Common myeloid progenitor, CD34-positive (primary cell): ENCODE results near the gene UBR7.

Experiments
- CTCF ChIA-PET: fragments of 350-600 bp; sonication (Branson Sonifier 250); formaldehyde crosslinking; loops from one replicate; lab custom pipeline; 2021; ENCODE audit warnings: antibody characterized with exemption; lab: Charles Lee
- POLR2A ChIA-PET: fragments of 350-600 bp; sonication (Branson Sonifier 250); formaldehyde crosslinking; loops from one replicate; lab custom pipeline; 2021; ENCODE audit warnings: antibody characterized with exemption; lab: Charles Lee
- DNase-seq, 3 donors: peaks; one replicate each; pipeline versions ENCODE4 v3.0.0 to v3.0.0-alpha.2; 2013
- H3K27ac ChIP-seq, 2 experiments: 1 replicate in 1 of 2; 2 replicates in 1 of 2; pipeline ENCODE4 v1.7.0; 2013; ENCODE audit warnings: inconsistent platforms in 2 of 2, low read length in 2 of 2, mild to moderate bottlenecking in 2 of 2, low read depth in 1 of 2, moderate library complexity in 1 of 2; ENCODE audit not compliant: severe bottlenecking in 2 of 2, insufficient read depth in 1 of 2, poor library complexity in 1 of 2
- H3K27me3 ChIP-seq, 5 experiments: replicated peaks in 2 of 5; 1 replicate in 3 of 5; 2 replicates in 2 of 5; pipeline versions ENCODE4 v1.6.1 to v1.7.0; 2013; ENCODE audit warnings: low read length in 4 of 5, mild to moderate bottlenecking in 2 of 5, moderate library complexity in 2 of 5, inconsistent platforms in 1 of 5; ENCODE audit not compliant: insufficient read depth in 5 of 5, control insufficient read depth in 4 of 5
- H3K36me3 ChIP-seq, 4 experiments: 1 replicate in 2 of 4; 2 replicates in 2 of 4; pipeline versions ENCODE4 v1.6.1 to v1.7.0; 2013; ENCODE audit warnings: low read length in 3 of 4, control low read depth in 1 of 4, mild to moderate bottlenecking in 1 of 4; ENCODE audit not compliant: control insufficient read depth in 4 of 4, insufficient read depth in 4 of 4
- H3K4me1 ChIP-seq, 4 experiments: 1 replicate in 3 of 4; 2 replicates in 1 of 4; pipeline versions ENCODE4 v1.6.1 to v1.7.1; 2013; ENCODE audit warnings: low read length in 3 of 4, mild to moderate bottlenecking in 3 of 4, control low read depth in 1 of 4, inconsistent platforms in 1 of 4, moderate library complexity in 1 of 4; ENCODE audit not compliant: control insufficient read depth in 4 of 4, insufficient read depth in 4 of 4; ENCODE audit errors: control extremely low read depth in 1 of 4
- H3K4me3 ChIP-seq, 7 experiments: 1 replicate in 4 of 7; 2 replicates in 3 of 7; pipeline versions ENCODE4 v1.5.1 to v1.7.0; 2013; ENCODE audit warnings: mild to moderate bottlenecking in 7 of 7, low read length in 6 of 7, moderate library complexity in 6 of 7, inconsistent platforms in 2 of 7, low read depth in 2 of 7, control low read depth in 1 of 7; ENCODE audit not compliant: insufficient read depth in 4 of 7, control insufficient read depth in 1 of 7; ENCODE audit errors: extremely low read depth in 1 of 7
- H3K9me3 ChIP-seq, 5 experiments: 1 replicate in 4 of 5; 2 replicates in 1 of 5; pipeline versions ENCODE4 v1.6.1 to v1.7.1; 2013; ENCODE audit warnings: low read length in 4 of 5, mild to moderate bottlenecking in 2 of 5, inconsistent platforms in 1 of 5, low read depth in 1 of 5, moderate library complexity in 1 of 5; ENCODE audit not compliant: control insufficient read depth in 4 of 5, insufficient read depth in 2 of 5; ENCODE audit errors: control extremely low read depth in 1 of 5
- WGBS: methylation state at CpG from one replicate; pipeline ENCODE4 v1.1.5; 2013; ENCODE audit not compliant: insufficient coverage; 5-methylcytosine and 5-hydroxymethylcytosine counted together

The UBR7 gene

DNA sequence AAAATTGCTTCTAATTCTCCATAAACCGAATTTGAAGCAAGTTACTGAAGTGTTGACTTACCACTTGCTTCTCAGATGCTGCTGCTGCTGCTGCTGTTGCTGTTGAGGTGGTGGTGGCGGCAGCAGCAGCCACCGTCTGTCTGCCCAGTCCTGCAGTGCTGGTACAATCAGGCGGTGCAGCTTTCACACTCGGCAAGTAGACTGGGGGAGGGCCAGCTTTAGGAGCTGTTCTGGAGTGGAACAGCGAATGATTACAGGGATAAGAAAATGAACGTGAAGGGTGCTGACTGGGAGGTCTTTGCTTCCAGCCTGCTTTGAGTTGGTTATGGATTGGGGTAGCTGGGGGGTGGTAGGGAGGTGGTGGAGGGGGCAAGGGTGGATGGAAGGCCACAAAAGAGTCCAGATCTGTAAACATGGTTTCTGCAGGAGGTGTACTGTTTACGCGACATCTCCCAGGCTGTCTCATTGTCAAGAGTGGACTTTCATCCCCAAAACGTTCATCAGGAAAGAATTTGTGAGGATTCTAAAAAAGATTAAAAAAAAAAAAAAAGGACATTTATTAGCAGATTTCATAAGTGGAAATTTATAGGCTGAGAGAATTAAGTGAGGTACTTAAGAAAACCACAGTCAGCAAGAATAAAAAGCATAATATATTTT, 38.8 kb downstream of the UBR7 start:
- DNase-seq = no peak
- H3K9me3 ChIP-seq = no peaks in the 10 kb centered on the region
- WGBS = 94% methylated on average over 7 of the region's 10 CpGs
- peaks cover 22 to 70% (median 47%) of the 10 kb centered on the region in 4 experiments for H3K36me3 ChIP-seq
- no peak overlapping the region for H3K27ac ChIP-seq
- CTCF ChIA-PET = interaction anchor here (0.7 kb wide), 1 partner anchor 289 kb away, joined by 3 read pairs; no protein-coding TSS in a partner anchor
- peaks cover 0 to 2% (median 0%) of the 10 kb centered on the region in 4 experiments for H3K4me1 ChIP-seq
- H3K27me3 ChIP-seq = no peaks in the 10 kb centered on the region
- H3K4me3 ChIP-seq = no peak overlapping the region
- POLR2A ChIA-PET = no interaction called here

- Histone ChIP-seq H3K4me1 (peaks cover 0 to 2% (median 0%) of the 10 kb centered on the region in 4 experiments), H3K9me3 (peaks cover 0 to 2% (median 0%) of the 10 kb centered on the region in 5 experiments), H3K4me3 (no peak overlapping the region), H3K27ac (no peak overlapping the region), H3K27me3 (no peaks in the 10 kb centered on the region), H3K36me3 (peaks cover 27 to 72% (median 54%) of the 10 kb centered on the region in 4 experiments)
- ChIA-PET POLR2A (no interaction called here), CTCF (no interaction called here)
- no peak for DNase-seq
Measured at GRCh38 chr14:93246534-93246933, 39.5 kb downstream of the UBR7 start.

- Histone ChIP-seq H3K4me1 (peaks cover 0 to 3% (median under 1%) of the 10 kb centered on the region in 4 experiments), H3K27me3 (no peaks in the 10 kb centered on the region), H3K9me3 (peaks cover 0 to 4% (median 1%) of the 10 kb centered on the region in 5 experiments), H3K4me3 (no peak overlapping the region), H3K27ac (no peak overlapping the region), H3K36me3 (peaks cover 25 to 66% (median 46%) of the 10 kb centered on the region in 4 experiments)
- DNase-seq = no peak
- CTCF ChIA-PET = interaction anchor here (0.6 kb wide), 1 partner anchor 30 kb away, joined by 3 read pairs; no protein-coding TSS in a partner anchor
- 100% methylated on average over 3 of the region's 7 CpGs for WGBS
- POLR2A ChIA-PET = no interaction called here
Measured at GRCh38 chr14:93249128-93249831, 42.2 kb downstream of the UBR7 start.

GRCh38 chr14:93262446-93262845, 55.4 kb downstream of the UBR7 start:
- H3K9me3 ChIP-seq = no peaks in the 10 kb centered on the region
- no CpG with 5 or more reads among the region's 2 CpGs for WGBS
- no peak for DNase-seq
- peaks cover 6 to 30% (median 17%) of the 10 kb centered on the region in 4 experiments for H3K36me3 ChIP-seq
- no peak overlapping the region for H3K27ac ChIP-seq
- no peaks in the 10 kb centered on the region for H3K4me1 ChIP-seq
- H3K27me3 ChIP-seq = no peaks in the 10 kb centered on the region
- CTCF ChIA-PET = interaction anchor here (0.9 kb wide), 1 partner anchor 9 kb away, joined by 3 read pairs; no protein-coding TSS in a partner anchor
- POLR2A ChIA-PET = no interaction called here
- H3K4me3 ChIP-seq = no peak overlapping the region

- Histone ChIP-seq H3K36me3 (peaks cover 6 to 28% (median 16%) of the 10 kb centered on the region in 4 experiments), H3K27me3 (no peaks in the 10 kb centered on the region), H3K4me3 (no peak overlapping the region), H3K4me1 (no peaks in the 10 kb centered on the region), H3K9me3 (no peaks in the 10 kb centered on the region), H3K27ac (no peak overlapping the region)
- no peak for DNase-seq
- WGBS = 100% methylated on average over 1 of the region's 1 CpG
- POLR2A ChIA-PET = no interaction called here
- CTCF ChIA-PET = no interaction called here
Measured at GRCh38 chr14:93263416-93263815, 56.4 kb downstream of the UBR7 start.

- H3K27ac ChIP-seq = no peak overlapping the region
- no peaks in the 10 kb centered on the region for H3K27me3 ChIP-seq
- no peak for DNase-seq
- H3K36me3 ChIP-seq = peaks cover 6 to 24% (median 12%) of the 10 kb centered on the region in 4 experiments
- H3K4me1 ChIP-seq = peaks cover 0 to 2% (median 0%) of the 10 kb centered on the region in 4 experiments
- H3K9me3 ChIP-seq = no peaks in the 10 kb centered on the region
- ChIA-PET POLR2A (no interaction called here), CTCF (interaction anchor here (0.7 kb wide), 1 partner anchor 134 kb away, joined by 4 read pairs; no protein-coding TSS in a partner anchor)
- no peak overlapping the region for H3K4me3 ChIP-seq
- WGBS = 94% methylated on average over 3 of the region's 6 CpGs
Measured at GRCh38 chr14:93266127-93266526, 59.1 kb downstream of the UBR7 start.
